ENCODE data around the gene PCDHGC3. TPM values are rescaled to one million over a fixed set of nuclear protein-coding genes. Genes with fewer than 3 reads are reported as not detected.

The PCDHGC3 gene
- total RNA-seq, 2 experiments from 2014 or later, result 27.2 to 59.7 TPM

- Histone ChIP-seq H3K36me3 (ENCODE audit: insufficient read depth, low read length) (peaks cover 65% of the 10 kb centered on the region), H3K27ac (ENCODE audit: low read depth, low read length, poor library complexity, severe bottlenecking) (peak overlapping the region; percentile 99), H2AFZ (ENCODE audit: low read length) (peak overlapping the region; percentile 31; the same call in 1 of the 2 replicates), H3K4me1 (ENCODE audit: insufficient read depth, low read length, poor library complexity, severe bottlenecking) (peaks cover 100% of the 10 kb centered on the region), H3K9me3 (ENCODE audit: low read length) (no peaks in the 10 kb centered on the region), H3K4me2 (ENCODE audit: low read length) (peak overlapping the region; percentile 94), H4K20me1 (ENCODE audit: insufficient read depth, low read length) (no peaks in the 10 kb centered on the region), H3K4me3 (ENCODE audit: low read depth, low read length, poor library complexity, severe bottlenecking) (peak overlapping the region; percentile 65), H3K79me2 (ENCODE audit: insufficient read depth, low read depth, low read length) (peaks cover 15% of the 10 kb centered on the region; the same call in 1 of the 2 replicates), H3K9me2 (ENCODE audit: insufficient read depth, low read length) (no peaks in the 10 kb centered on the region)
- POLR2A ChIA-PET, result interaction anchor here (0.7 to 17.7 kb wide), 13 partner anchors 8 to 193 kb away, joined by 3 to 328 read pairs (median 6); partner anchors contain the start of genes PCDHGB3, PCDHGC3 and TAF7
- CTCF ChIA-PET (ENCODE audit: unreplicated experiment), result interaction anchor here (0.6 to 9.6 kb wide), 9 partner anchors 14 to 193 kb away, joined by 3 to 138 read pairs (median 6); partner anchors contain the start of genes PCDHGA12, PCDHGC3 and TAF7
- intact Hi-C loops (cut with micrococcal nuclease; ENCODE audit: unreplicated experiment), result loop anchor here (1.0 to 10.0 kb wide), 2 partner anchors 38 to 102 kb away; partner anchors contain the start of genes DIAPH1 and PCDHGC3
- no peak for TF ChIP-seq EZH2phosphoT487 (IDR thresholded peaks at IDR 0.05; ENCODE audit: borderline replicate concordance, low read depth, low read length)
- TF ChIP-seq, protein P1, sequence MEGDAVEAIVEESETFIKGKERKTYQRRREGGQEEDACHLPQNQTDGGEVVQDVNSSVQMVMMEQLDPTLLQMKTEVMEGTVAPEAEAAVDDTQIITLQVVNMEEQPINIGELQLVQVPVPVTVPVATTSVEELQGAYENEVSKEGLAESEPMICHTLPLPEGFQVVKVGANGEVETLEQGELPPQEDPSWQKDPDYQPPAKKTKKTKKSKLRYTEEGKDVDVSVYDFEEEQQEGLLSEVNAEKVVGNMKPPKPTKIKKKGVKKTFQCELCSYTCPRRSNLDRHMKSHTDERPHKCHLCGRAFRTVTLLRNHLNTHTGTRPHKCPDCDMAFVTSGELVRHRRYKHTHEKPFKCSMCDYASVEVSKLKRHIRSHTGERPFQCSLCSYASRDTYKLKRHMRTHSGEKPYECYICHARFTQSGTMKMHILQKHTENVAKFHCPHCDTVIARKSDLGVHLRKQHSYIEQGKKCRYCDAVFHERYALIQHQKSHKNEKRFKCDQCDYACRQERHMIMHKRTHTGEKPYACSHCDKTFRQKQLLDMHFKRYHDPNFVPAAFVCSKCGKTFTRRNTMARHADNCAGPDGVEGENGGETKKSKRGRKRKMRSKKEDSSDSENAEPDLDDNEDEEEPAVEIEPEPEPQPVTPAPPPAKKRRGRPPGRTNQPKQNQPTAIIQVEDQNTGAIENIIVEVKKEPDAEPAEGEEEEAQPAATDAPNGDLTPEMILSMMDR (conservative IDR thresholded peaks at IDR 0.05; ENCODE audit: low read length), result no peak
- peak; percentile 74 for DNase-seq (ENCODE audit: low spot score)
- no TSS peak for BruUV-seq (replicated peaks)
Observed at GRCh38 chr5:141512911-141513626, 37.3 kb downstream of the PCDHGC3 start.

GRCh38 chr5:141513627-141514329 is 38.0 kb downstream of the PCDHGC3 start:
- CTCF ChIA-PET (ENCODE audit: unreplicated experiment), result interaction anchor here (0.6 to 9.6 kb wide), 9 partner anchors 13 to 193 kb away, joined by 3 to 138 read pairs (median 6); partner anchors contain the start of genes PCDHGA12, PCDHGC3 and TAF7
- H3K27ac ChIP-seq (ENCODE audit: low read depth, low read length, poor library complexity, severe bottlenecking), result peak overlapping the region; percentile 99
- DNase-seq (ENCODE audit: low spot score), result peak; percentile 91
- peaks cover 73% of the 10 kb centered on the region for H3K36me3 ChIP-seq (ENCODE audit: insufficient read depth, low read length)
- peaks cover 98% of the 10 kb centered on the region for H3K4me1 ChIP-seq (ENCODE audit: insufficient read depth, low read length, poor library complexity, severe bottlenecking)
- peak overlapping the region; percentile 31; the same call in 1 of the 2 replicates for H2AFZ ChIP-seq (ENCODE audit: low read length)
- no peaks in the 10 kb centered on the region for H4K20me1 ChIP-seq (ENCODE audit: insufficient read depth, low read length)
- peak overlapping the region; percentile 65 for H3K4me3 ChIP-seq (ENCODE audit: low read depth, low read length, poor library complexity, severe bottlenecking)
- no peaks in the 10 kb centered on the region for H3K9me2 ChIP-seq (ENCODE audit: insufficient read depth, low read length)
- POLR2A ChIA-PET, result interaction anchor here (0.7 to 17.7 kb wide), 16 partner anchors 9 to 196 kb away, joined by 3 to 328 read pairs (median 5); partner anchors contain the start of genes PCDHGB3, PCDHGC3, PCDHGC4 and TAF7
- H3K79me2 ChIP-seq (ENCODE audit: insufficient read depth, low read depth, low read length), result peaks cover 15% of the 10 kb centered on the region; the same call in 1 of the 2 replicates
- TF ChIP-seq EZH2phosphoT487 (IDR thresholded peaks at IDR 0.05; ENCODE audit: borderline replicate concordance, low read depth, low read length), result no peak
- TF ChIP-seq, protein P1 (conservative IDR thresholded peaks at IDR 0.05; ENCODE audit: low read length), result no peak
- intact Hi-C loops (cut with micrococcal nuclease; ENCODE audit: unreplicated experiment), result loop anchor here (1.0 to 10.0 kb wide), 3 partner anchors 12 to 101 kb away; partner anchors contain the start of gene DIAPH1
- peak overlapping the region; percentile 94 for H3K4me2 ChIP-seq (ENCODE audit: low read length)
- no TSS peak for BruUV-seq (replicated peaks)
- H3K9me3 ChIP-seq (ENCODE audit: low read length), result no peaks in the 10 kb centered on the region
